ENCODE results near the gene CXCL17. TPM values are rescaled to one million over a fixed set of nuclear protein-coding genes. Genes with fewer than 3 reads are reported as not detected.
"Not testable (repeated sequence)": the region's sequence is repeated elsewhere in the genome, so short reads cannot be mapped to it uniquely, and the experiment has no call there.

Gene CXCL17
- total RNA-seq, 2 experiments from 2014 or later: not detected

- H3K36me3 Mint-ChIP-seq (ENCODE audit: low read depth); H3K27ac Mint-ChIP-seq; ATAC-seq; H3K9me3 Mint-ChIP-seq (ENCODE audit: insufficient read depth); H3K4me3 Mint-ChIP-seq; POLR2A ChIA-PET; DNase-seq; H3K27me3 Mint-ChIP-seq (ENCODE audit: low read depth): not testable (repeated sequence)
- CTCF ChIA-PET: interaction anchor here (1.1 to 2.4 kb wide), 2 partner anchors 11 to 23 kb away, joined by 3 to 10 read pairs; no protein-coding TSS in a partner anchor
- H3K4me1 Mint-ChIP-seq (ENCODE audit: low read depth): peaks cover 14% of the 10 kb centered on the region
These were observed 18.5 kb upstream of the CXCL17 start for GRCh38 chr19:42461231-42461630.

GRCh38 chr19:42459926-42460325 lies 17.2 kb upstream of the CXCL17 start:
- peaks cover 19% of the 10 kb centered on the region for H3K4me1 Mint-ChIP-seq (ENCODE audit: low read depth)
- DNase-seq (no peak), ATAC-seq (no peak)
- H3K27ac Mint-ChIP-seq: no peak overlapping the region
- H3K9me3 Mint-ChIP-seq (ENCODE audit: insufficient read depth): no peaks in the 10 kb centered on the region
- no peaks in the 10 kb centered on the region for H3K36me3 Mint-ChIP-seq (ENCODE audit: low read depth)
- no peak overlapping the region for H3K4me3 Mint-ChIP-seq
- H3K27me3 Mint-ChIP-seq (ENCODE audit: low read depth): no peaks in the 10 kb centered on the region
- CTCF ChIA-PET: interaction anchor here (1.0 to 1.8 kb wide), 3 partner anchors 10 to 107 kb away, joined by 3 to 9 read pairs (median 6); no protein-coding TSS in a partner anchor
- POLR2A ChIA-PET: no interaction called here

GRCh38 chr19:42455621-42456081 lies 12.9 kb upstream of the CXCL17 start:
- CTCF ChIA-PET: interaction anchor here (0.9 to 3.9 kb wide), 9 partner anchors 11 to 151 kb away, joined by 3 to 39 read pairs (median 6); partner anchors contain the start of gene CEACAM1
- DNase-seq: no peak
- Mint-ChIP-seq H3K36me3 (ENCODE audit: low read depth) (no peaks in the 10 kb centered on the region), H3K4me3 (no peak overlapping the region), H3K4me1 (ENCODE audit: low read depth) (peaks cover 55% of the 10 kb centered on the region), H3K9me3 (ENCODE audit: insufficient read depth) (no peaks in the 10 kb centered on the region), H3K27ac (no peak overlapping the region), H3K27me3 (ENCODE audit: low read depth) (no peaks in the 10 kb centered on the region)
- ATAC-seq: no peak
- POLR2A ChIA-PET: no interaction called here

GRCh38 chr19:42455086-42455485 lies 12.3 kb upstream of the CXCL17 start:
- DNase-seq: no peak
- Mint-ChIP-seq H3K4me3 (no peak overlapping the region), H3K36me3 (ENCODE audit: low read depth) (no peaks in the 10 kb centered on the region), H3K4me1 (ENCODE audit: low read depth) (peaks cover 52% of the 10 kb centered on the region), H3K9me3 (ENCODE audit: insufficient read depth) (no peaks in the 10 kb centered on the region), H3K27me3 (ENCODE audit: low read depth) (no peaks in the 10 kb centered on the region), H3K27ac (no peak overlapping the region)
- no peak for ATAC-seq
- ChIA-PET POLR2A (no interaction called here), CTCF (interaction anchor here (0.9 to 3.9 kb wide), 9 partner anchors 12 to 151 kb away, joined by 3 to 39 read pairs (median 6); partner anchors contain the start of gene CEACAM1)

- H3K27me3 Mint-ChIP-seq (ENCODE audit: low read depth): no peaks in the 10 kb centered on the region
- no peaks in the 10 kb centered on the region for H3K9me3 Mint-ChIP-seq (ENCODE audit: insufficient read depth)
- H3K27ac Mint-ChIP-seq: no peak overlapping the region
- ATAC-seq (no peak), DNase-seq (no peak)
- POLR2A ChIA-PET: interaction anchor here (0.6 kb wide), 1 partner anchor 136 kb away, joined by 3 read pairs; no protein-coding TSS in a partner anchor
- CTCF ChIA-PET: interaction anchor here (0.9 to 5.7 kb wide), 7 partner anchors 11 to 144 kb away, joined by 3 to 209 read pairs (median 21); partner anchors contain the start of gene CEACAM1
- no peaks in the 10 kb centered on the region for H3K36me3 Mint-ChIP-seq (ENCODE audit: low read depth)
- H3K4me3 Mint-ChIP-seq: no peak overlapping the region
- peaks cover 49% of the 10 kb centered on the region for H3K4me1 Mint-ChIP-seq (ENCODE audit: low read depth)
These were observed 9.8 kb upstream of the CXCL17 start for GRCh38 chr19:42452590-42452989.

GRCh38 chr19:42450314-42450934 lies 7.7 kb upstream of the CXCL17 start:
- CTCF ChIA-PET: interaction anchor here (0.6 to 5.7 kb wide), 47 partner anchors 9 to 178 kb away, joined by 3 to 209 read pairs (median 6); partner anchors contain the start of gene CEACAM1
- POLR2A ChIA-PET: interaction anchor here (0.9 to 2.1 kb wide), 4 partner anchors 10 to 78 kb away, joined by 3 to 20 read pairs (median 5); partner anchors contain the start of gene CEACAM1
- Mint-ChIP-seq H3K27me3 (ENCODE audit: low read depth) (no peaks in the 10 kb centered on the region), H3K36me3 (ENCODE audit: low read depth) (no peaks in the 10 kb centered on the region), H3K4me1 (ENCODE audit: low read depth) (peaks cover 41% of the 10 kb centered on the region), H3K9me3 (ENCODE audit: insufficient read depth) (no peaks in the 10 kb centered on the region), H3K4me3 (no peak overlapping the region), H3K27ac (no peak overlapping the region)
- ATAC-seq (peak; percentile 99), DNase-seq (peak; percentile 92)

- H3K27me3 Mint-ChIP-seq (ENCODE audit: low read depth); H3K27ac Mint-ChIP-seq; H3K4me3 Mint-ChIP-seq; H3K36me3 Mint-ChIP-seq (ENCODE audit: low read depth); ATAC-seq; POLR2A ChIA-PET; H3K9me3 Mint-ChIP-seq (ENCODE audit: insufficient read depth); DNase-seq: not testable (repeated sequence)
- H3K4me1 Mint-ChIP-seq (ENCODE audit: low read depth): peaks cover 24% of the 10 kb centered on the region
- CTCF ChIA-PET: interaction anchor here (3.6 to 5.7 kb wide), 2 partner anchors 7 to 10 kb away, joined by 49 to 96 read pairs; no protein-coding TSS in a partner anchor
These were observed 5.6 kb upstream of the CXCL17 start for GRCh38 chr19:42448306-42448705.

- POLR2A ChIA-PET: interaction anchor here (0.5 kb wide), 1 partner anchor 30 kb away, joined by 3 read pairs; no protein-coding TSS in a partner anchor
- no peak for ATAC-seq
- Mint-ChIP-seq H3K4me1 (ENCODE audit: low read depth) (peaks cover 11% of the 10 kb centered on the region), H3K36me3 (ENCODE audit: low read depth) (no peaks in the 10 kb centered on the region), H3K27ac (no peak overlapping the region), H3K4me3 (no peak overlapping the region), H3K9me3 (ENCODE audit: insufficient read depth) (no peaks in the 10 kb centered on the region), H3K27me3 (ENCODE audit: low read depth) (peaks cover 3% of the 10 kb centered on the region)
- CTCF ChIA-PET: interaction anchor here (0.8 to 1.5 kb wide), 6 partner anchors 7 to 95 kb away, joined by 3 to 6 read pairs (median 4); partner anchors contain the start of gene CEACAM1
- DNase-seq: no peak
These were observed 3.2 kb upstream of the CXCL17 start for GRCh38 chr19:42445948-42446347.

- Mint-ChIP-seq H3K36me3 (ENCODE audit: low read depth) (no peaks in the 10 kb centered on the region), H3K27me3 (ENCODE audit: low read depth) (peaks cover 3% of the 10 kb centered on the region), H3K9me3 (ENCODE audit: insufficient read depth) (no peaks in the 10 kb centered on the region), H3K4me3 (no peak overlapping the region), H3K4me1 (ENCODE audit: low read depth) (peaks cover 20% of the 10 kb centered on the region), H3K27ac (no peak overlapping the region)
- ChIA-PET CTCF (interaction anchor here (1.1 kb wide), 1 partner anchor 10 kb away, joined by 3 read pairs; no protein-coding TSS in a partner anchor), POLR2A (no interaction called here)
- no peak for ATAC-seq
- DNase-seq: no peak
These were observed 1.2 kb upstream of the CXCL17 start for GRCh38 chr19:42443944-42444398.

GRCh38 chr19:42441049-42441445 lies 1.7 kb downstream of the CXCL17 start:
- peak overlapping the region; percentile 23 for H3K27ac Mint-ChIP-seq

GRCh38 chr19:42440357-42441048 lies 2.2 kb downstream of the CXCL17 start:
- POLR2A ChIA-PET: interaction anchor here (0.7 to 1.5 kb wide), 2 partner anchors 10 to 89 kb away, joined by 3 to 4 read pairs; no protein-coding TSS in a partner anchor
- Mint-ChIP-seq H3K36me3 (ENCODE audit: low read depth) (no peaks in the 10 kb centered on the region), H3K4me3 (no peak overlapping the region), H3K27me3 (ENCODE audit: low read depth) (peaks cover 3% of the 10 kb centered on the region), H3K9me3 (ENCODE audit: insufficient read depth) (no peaks in the 10 kb centered on the region), H3K4me1 (ENCODE audit: low read depth) (peaks cover 25% of the 10 kb centered on the region), H3K27ac (peak overlapping the region; percentile 23)
- DNase-seq: peak; percentile 87
- CTCF ChIA-PET: interaction anchor here (0.6 to 3.2 kb wide), 53 partner anchors 9 to 1013 kb away, joined by 3 to 96 read pairs (median 5); partner anchors contain the start of genes CEACAM1, POU2F2 and RABAC1
- ATAC-seq: peak; percentile 71

More at GRCh38 chr19:42441049-42441445, 1.7 kb downstream of the CXCL17 start:
- Mint-ChIP-seq H3K9me3 (ENCODE audit: insufficient read depth) (no peaks in the 10 kb centered on the region), H3K27me3 (ENCODE audit: low read depth) (peaks cover 3% of the 10 kb centered on the region), H3K36me3 (ENCODE audit: low read depth) (no peaks in the 10 kb centered on the region), H3K4me1 (ENCODE audit: low read depth) (peaks cover 25% of the 10 kb centered on the region), H3K4me3 (no peak overlapping the region)
- DNase-seq (peak; percentile 32), ATAC-seq (peak; percentile 44)
- ChIA-PET CTCF (interaction anchor here (0.8 to 3.2 kb wide), 39 partner anchors 7 to 406 kb away, joined by 3 to 96 read pairs (median 6); partner anchors contain the start of gene CEACAM1), POLR2A (interaction anchor here (0.7 to 1.5 kb wide), 2 partner anchors 9 to 89 kb away, joined by 3 to 4 read pairs; no protein-coding TSS in a partner anchor)

Measured in activated CD8-positive, alpha-beta T cell treated with anti-CD3 and anti-CD28 coated beads, Interleukin-2, amount 10 ng/mL, durations not matched to agents 7 days and 5 days (primary cell).